OCI-LY7 (cell line): ENCODE measurements around the gene MTCL1. TPM values are rescaled to one million over a fixed set of nuclear protein-coding genes. Genes with fewer than 3 reads are reported as not detected.

Experiments
- BruUV-seq: library from RNA; stranded (reverse); fragments of 400-500 nt; replicated peaks from 2 replicates; lab custom pipeline; 2021; lab: Mats Ljungman, UMichigan
- CTCF ChIA-PET: fragments of 300-600 bp; sonication (Branson Sonifier 250); formaldehyde crosslinking; loops from one replicate; lab custom pipeline; 2022; ENCODE audit warnings: antibody characterized with exemption; ENCODE audit not compliant: unreplicated experiment; lab: Charles Lee
- POLR2A ChIA-PET: fragments of 300-600 bp; sonication (Branson Sonifier 250); formaldehyde crosslinking; loops from one replicate; lab custom pipeline; 2022; ENCODE audit warnings: antibody characterized with exemption; lab: Charles Lee
- DNase-seq: peaks from one replicate; pipeline ENCODE4 v3.0.0-alpha.2; 2015; ENCODE audit warnings: low spot score
- H2AFZ ChIP-seq: fragments of 200-600 bp; sonication (generic), shearing (Covaris generic); 2 replicates; pipeline ENCODE4 v1.6.1; 2014; ENCODE audit warnings: mild to moderate bottlenecking, antibody characterized with exemption, low read length, moderate library complexity
- H3K27ac ChIP-seq: fragments of 200-600 bp; sonication (generic); 2 replicates; pipeline ENCODE4 v1.5.1; 2014; ENCODE audit warnings: mixed run types, low read depth, mild to moderate bottlenecking, moderate library complexity, low read length, inconsistent platforms; ENCODE audit not compliant: poor library complexity, severe bottlenecking
- H3K36me3 ChIP-seq: fragments of 200-600 bp; sonication (generic); 2 replicates; pipeline ENCODE4 v1.6.1; 2014; ENCODE audit warnings: mild to moderate bottlenecking, antibody characterized with exemption, low read length, moderate library complexity, mixed read lengths; ENCODE audit not compliant: insufficient read depth
- H3K4me1 ChIP-seq: fragments of 200-600 bp; sonication (generic); 2 replicates; pipeline ENCODE4 v1.5.1; 2014; ENCODE audit warnings: mild to moderate bottlenecking, low read length; ENCODE audit not compliant: insufficient read depth, poor library complexity, severe bottlenecking
- H3K4me2 ChIP-seq: fragments of 200-600 bp; sonication (generic); 2 replicates; pipeline ENCODE4 v1.6.1; 2014; ENCODE audit warnings: mild to moderate bottlenecking, low read length
- H3K4me3 ChIP-seq: fragments of 200-600 bp; sonication (generic); 2 replicates; pipeline ENCODE4 v1.5.1; 2014; ENCODE audit warnings: mild to moderate bottlenecking, low read depth, low read length; ENCODE audit not compliant: poor library complexity, severe bottlenecking
- H3K79me2 ChIP-seq: fragments of 200-600 bp; sonication (generic); 2 replicates; pipeline ENCODE4 v1.6.1; 2016; ENCODE audit warnings: low read depth, mild to moderate bottlenecking, low read length, moderate library complexity, mixed read lengths; ENCODE audit not compliant: insufficient read depth
- H3K9me2 ChIP-seq: fragments of 200-600 bp; sonication (generic); 2 replicates; pipeline ENCODE4 v1.6.1; 2016; ENCODE audit warnings: mild to moderate bottlenecking, low read length, mixed read lengths; ENCODE audit not compliant: insufficient read depth
- H3K9me3 ChIP-seq: fragments of 200-600 bp; sonication (generic); 2 replicates; pipeline ENCODE4 v1.6.1; 2014; ENCODE audit warnings: mild to moderate bottlenecking, mixed run types, low read length, mixed read lengths
- H4K20me1 ChIP-seq: fragments of 200-600 bp; sonication (generic); 2 replicates; pipeline ENCODE4 v1.6.1; 2014; ENCODE audit warnings: mild to moderate bottlenecking, antibody characterized with exemption, low read length, moderate library complexity, mixed read lengths; ENCODE audit not compliant: insufficient read depth
- CTCF ChIP-seq: fragments of 200-600 bp; sonication (generic); conservative IDR thresholded peaks from 2 replicates; pipeline ENCODE4 v1.5.1; 2014; ENCODE audit warnings: mild to moderate bottlenecking, antibody characterized with exemption, low read length, moderate library complexity, mixed read lengths
- EZH2phosphoT487 ChIP-seq: fragments of 200-600 bp; sonication (generic); IDR thresholded peaks from 2 replicates; pipeline ENCODE4 v1.6.1; 2018; ENCODE audit warnings: low read depth, borderline replicate concordance, mild to moderate bottlenecking, mixed run types, antibody characterized with exemption, low read length, moderate library complexity, mixed read lengths
- intact Hi-C: fragments of 100-400 bp; cut with micrococcal nuclease; formaldehyde crosslinking; loops from one replicate; pipeline ENCODE4 v1.10.0; 2022; ENCODE audit not compliant: unreplicated experiment
- total RNA-seq, 2 experiments: library from RNA; depleted of rRNA in 1 of 2; stranded (reverse); fragments of >200 nt in 1 of 2; shearing (Covaris generic) in 1 of 2; gene quantifications; 2 replicates each; pipeline ENCODE4 v1.2.3, GENCODE V29; 2014 to 2022

Gene MTCL1
- total RNA-seq, 2 experiments from 2014 or later = 96.8 to 159 TPM

DNA sequence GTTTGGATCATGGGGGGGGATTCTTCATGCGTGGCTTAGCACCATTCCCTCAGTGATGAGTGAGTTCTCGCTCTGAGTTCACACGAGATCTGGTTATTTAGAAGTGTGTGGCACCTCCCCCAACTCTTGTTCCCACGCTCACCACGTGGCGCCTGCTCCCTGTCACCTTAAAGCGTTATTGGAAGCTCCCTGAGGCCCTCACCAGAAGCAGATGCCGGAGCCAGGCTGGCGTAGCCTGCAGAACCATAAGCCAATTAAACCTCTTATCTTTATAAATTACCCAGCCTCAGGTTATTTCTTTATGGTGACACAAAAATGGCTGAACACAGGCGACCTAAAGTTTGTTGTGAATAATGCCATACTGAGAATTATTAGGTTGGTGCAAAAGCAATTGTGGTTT, 10.5 kb upstream of the MTCL1 start:
- no TSS peak for BruUV-seq
- Histone ChIP-seq H3K36me3 (no peaks in the 10 kb centered on the region; the same call in 1 of the 2 replicates), H3K27ac (no peak overlapping the region), H3K9me2 (no peaks in the 10 kb centered on the region), H2AFZ (no peak overlapping the region), H3K9me3 (no peaks in the 10 kb centered on the region), H3K4me2 (no peak overlapping the region), H4K20me1 (no peaks in the 10 kb centered on the region), H3K79me2 (no peaks in the 10 kb centered on the region), H3K4me1 (peaks cover 23% of the 10 kb centered on the region), H3K4me3 (no peak overlapping the region)
- CTCF ChIA-PET = no interaction called here
- no peak for TF ChIP-seq EZH2phosphoT487
- TF ChIP-seq CTCF = no peak
- POLR2A ChIA-PET = interaction anchor here (1.3 to 1.8 kb wide), 3 partner anchors 17 to 99 kb away, joined by 3 to 4 read pairs (median 4); no protein-coding TSS in a partner anchor
- intact Hi-C loops = no loop called here
- DNase-seq = no peak

- DNase-seq = peak; percentile 84
- Histone ChIP-seq H2AFZ (peak overlapping the region; percentile 22; the same call in 1 of the 2 replicates), H3K27ac (peak overlapping the region; percentile 79), H3K79me2 (no peaks in the 10 kb centered on the region), H3K36me3 (no peaks in the 10 kb centered on the region; the same call in 1 of the 2 replicates), H3K9me2 (no peaks in the 10 kb centered on the region), H3K4me1 (peaks cover 23% of the 10 kb centered on the region), H3K9me3 (no peaks in the 10 kb centered on the region), H3K4me3 (peak overlapping the region; percentile 28), H3K4me2 (peak overlapping the region; percentile 68), H4K20me1 (no peaks in the 10 kb centered on the region)
- intact Hi-C loops = loop anchor here (1.0 to 2.0 kb wide), 3 partner anchors 49 to 293 kb away; no protein-coding TSS in a partner anchor
- TF ChIP-seq EZH2phosphoT487 (no peak), CTCF (no peak)
- CTCF ChIA-PET = no interaction called here
- POLR2A ChIA-PET = interaction anchor here (0.6 to 1.8 kb wide), 8 partner anchors 18 to 288 kb away, joined by 3 to 5 read pairs (median 4); no protein-coding TSS in a partner anchor
- BruUV-seq = no TSS peak
Observed at GRCh38 chr18:8695932-8696517, 9.3 kb upstream of the MTCL1 start.

GRCh38 chr18:8696749-8697211, 8.6 kb upstream of the MTCL1 start:
- Histone ChIP-seq H3K79me2 (no peaks in the 10 kb centered on the region), H3K36me3 (no peaks in the 10 kb centered on the region; the same call in 1 of the 2 replicates), H4K20me1 (no peaks in the 10 kb centered on the region), H3K4me3 (peak overlapping the region; percentile 28), H3K4me1 (peaks cover 23% of the 10 kb centered on the region), H3K9me3 (no peaks in the 10 kb centered on the region), H2AFZ (peak overlapping the region; percentile 22; the same call in 1 of the 2 replicates), H3K9me2 (no peaks in the 10 kb centered on the region), H3K4me2 (peak overlapping the region; percentile 68), H3K27ac (peak overlapping the region; percentile 79)
- CTCF ChIA-PET = interaction anchor here (0.9 kb wide), 1 partner anchor 59 kb away, joined by 3 read pairs; no protein-coding TSS in a partner anchor
- POLR2A ChIA-PET = interaction anchor here (0.6 to 1.8 kb wide), 9 partner anchors 31 to 287 kb away, joined by 3 to 5 read pairs (median 4); no protein-coding TSS in a partner anchor
- BruUV-seq = no TSS peak
- intact Hi-C loops = loop anchor here (1.0 to 2.0 kb wide), 3 partner anchors 48 to 292 kb away; no protein-coding TSS in a partner anchor
- DNase-seq = peak; percentile 75
- TF ChIP-seq CTCF (peak; percentile 97), EZH2phosphoT487 (no peak)
